Renal pelvis (tissue), 12 donors: ENCODE data around the gene SLC2A13. TPM values are rescaled to one million over a fixed set of nuclear protein-coding genes. Genes with fewer than 3 reads are reported as not detected.

Source experiments
- DNase-seq: peaks from one replicate; pipeline ENCODE4 v3.0.0-alpha.2; 2013
- long read RNA-seq, 16 experiments: transcript quantifications; one replicate each; lab custom pipeline, GENCODE V29; 2026
- polyA plus RNA-seq, 3 donors: library from polyadenylated mRNA; unstranded; fragments of 120-200 nt; gene quantifications; one replicate each; pipeline ENCODE4 v1.2.1, GENCODE V29; 2013; ENCODE audit not compliant: insufficient read length in 3 of 3

Gene SLC2A13
- polyA plus RNA-seq, result 10 to 100 TPM; 10.7 to 11.7 (median 11.6) TPM
- long read RNA-seq, donor 1, result 0 reads
- long read RNA-seq, donor 2, full-length matches to known transcripts, result 2 of 2 reads
- long read RNA-seq, donor 2, partial matches to known transcripts, result 0 of 2 reads
- long read RNA-seq, donor 2, other reads (novel, unspliced or antisense), result 0 of 2 reads
- long read RNA-seq, donor 3, full-length matches to known transcripts, result 2 of 2 reads
- long read RNA-seq, donor 3, partial matches to known transcripts, result 0 of 2 reads
- long read RNA-seq, donor 3, other reads (novel, unspliced or antisense), result 0 of 2 reads
- long read RNA-seq, donor 4, result 0 reads
- long read RNA-seq, donor 5, full-length matches to known transcripts, result 1 of 1 reads
- long read RNA-seq, donor 5, partial matches to known transcripts, result 0 of 1 reads
- long read RNA-seq, donor 5, other reads (novel, unspliced or antisense), result 0 of 1 reads
- long read RNA-seq, donor 6, full-length matches to known transcripts, result 3 of 3 reads
- long read RNA-seq, donor 6, partial matches to known transcripts, result 0 of 3 reads
- long read RNA-seq, donor 6, other reads (novel, unspliced or antisense), result 0 of 3 reads
- long read RNA-seq, donor 7, partial matches to known transcripts, result 0 of 4 reads
- long read RNA-seq, donor 7, other reads (novel, unspliced or antisense), result 0 of 4 reads
- long read RNA-seq, donor 8, result 0 reads
- long read RNA-seq, donor 9, full-length matches to known transcripts, result 1 of 1 reads
- long read RNA-seq, donor 9, partial matches to known transcripts, result 0 of 1 reads
- long read RNA-seq, donor 9, other reads (novel, unspliced or antisense), result 0 of 1 reads
- long read RNA-seq, donor 10, full-length matches to known transcripts, result 2 of 2 reads
- long read RNA-seq, donor 10, partial matches to known transcripts, result 0 of 2 reads
- long read RNA-seq, donor 10, other reads (novel, unspliced or antisense), result 0 of 2 reads
- long read RNA-seq, donor 11, full-length matches to known transcripts, result 3 of 3 reads
- long read RNA-seq, donor 11, partial matches to known transcripts, result 0 of 3 reads
- long read RNA-seq, donor 11, other reads (novel, unspliced or antisense), result 0 of 3 reads
- long read RNA-seq, donor 12, full-length matches to known transcripts, result 4 of 4 reads
- long read RNA-seq, donor 12, partial matches to known transcripts, result 0 of 4 reads
- long read RNA-seq, donor 12, other reads (novel, unspliced or antisense), result 0 of 4 reads
- long read RNA-seq, donor 13, partial matches to known transcripts, result 0 of 1 reads
- long read RNA-seq, donor 13, other reads (novel, unspliced or antisense), result 0 of 1 reads
- long read RNA-seq, donor 14, result 0 reads
- long read RNA-seq, donor 15, full-length matches to known transcripts, result 3 of 3 reads
- long read RNA-seq, donor 15, partial matches to known transcripts, result 0 of 3 reads
- long read RNA-seq, donor 15, other reads (novel, unspliced or antisense), result 0 of 3 reads
- long read RNA-seq, donor 16, full-length matches to known transcripts, result 2 of 2 reads
- long read RNA-seq, donor 16, partial matches to known transcripts, result 0 of 2 reads
- long read RNA-seq, donor 16, other reads (novel, unspliced or antisense), result 0 of 2 reads

- peak; percentile 67 for DNase-seq
Measured at GRCh38 chr12:40105515-40106201, at the start of gene SLC2A13. TSS of gene SLC2A13 (minus strand) at chr12:40106081. CDS start at chr12:40105808, 273 bp downstream.

- DNase-seq, result no peak
Measured at GRCh38 chr12:40154381-40154780, 48.5 kb upstream of the SLC2A13 start.

- no peak for DNase-seq
Measured at GRCh38 chr12:40153432-40153831, 47.6 kb upstream of the SLC2A13 start.

GRCh38 chr12:40152783-40153383 lies 47.0 kb upstream of the SLC2A13 start:
- DNase-seq, result peak; percentile 46

- DNase-seq, result no peak
Measured at GRCh38 chr12:40149673-40150260, 43.9 kb upstream of the SLC2A13 start.

DNA sequence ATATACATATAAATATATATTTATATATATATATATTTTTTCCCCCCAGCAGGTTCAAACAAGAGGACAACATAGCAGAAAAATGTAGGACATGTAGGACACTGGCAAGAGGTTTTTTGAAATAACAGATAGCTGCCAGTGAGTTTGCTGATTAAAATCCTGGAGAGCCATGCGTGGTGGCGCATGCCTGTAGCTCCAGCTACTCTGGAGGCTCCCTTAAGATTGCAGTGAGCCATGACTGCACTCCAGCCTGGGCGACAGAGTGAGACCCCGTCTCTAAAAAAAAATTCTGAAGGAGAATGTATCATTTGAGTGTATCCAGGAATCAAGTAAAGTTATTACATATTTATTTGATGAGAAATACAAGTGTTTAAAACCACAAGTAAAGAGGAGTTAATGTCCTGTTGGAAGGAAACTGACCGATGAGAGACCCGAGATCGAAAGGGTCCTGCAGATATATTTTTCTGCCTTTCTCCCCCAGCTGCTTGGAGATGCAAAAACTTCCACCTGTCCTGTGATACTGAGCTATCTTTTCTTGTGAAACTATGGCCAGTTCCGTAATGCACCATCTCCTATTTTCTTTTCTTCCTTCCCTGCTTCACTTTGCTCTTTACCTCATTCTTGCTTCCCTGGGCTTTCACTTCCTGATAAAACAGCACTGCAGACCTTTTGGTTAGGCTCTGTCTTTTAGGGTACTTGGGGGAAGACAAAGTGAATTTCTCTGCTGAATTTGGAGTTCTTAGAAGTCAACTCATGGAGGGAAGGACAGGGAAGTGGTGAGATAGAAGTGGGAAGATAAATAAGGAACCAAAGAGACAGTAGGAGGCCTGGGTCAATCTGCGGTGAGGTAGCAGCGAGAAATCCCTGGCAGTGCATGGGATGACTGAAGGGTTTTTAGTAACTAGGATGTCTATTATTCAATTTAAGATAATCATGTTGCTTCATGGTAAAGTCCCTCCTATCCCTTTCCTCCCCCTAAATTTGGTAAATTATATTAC lies 41.2 kb upstream of the SLC2A13 start:
- peak; percentile 16 for DNase-seq

- peak; percentile 15 for DNase-seq
Measured at GRCh38 chr12:40145896-40146295, 40.0 kb upstream of the SLC2A13 start.

GRCh38 chr12:40144023-40144422 lies 38.1 kb upstream of the SLC2A13 start:
- no peak for DNase-seq

DNA sequence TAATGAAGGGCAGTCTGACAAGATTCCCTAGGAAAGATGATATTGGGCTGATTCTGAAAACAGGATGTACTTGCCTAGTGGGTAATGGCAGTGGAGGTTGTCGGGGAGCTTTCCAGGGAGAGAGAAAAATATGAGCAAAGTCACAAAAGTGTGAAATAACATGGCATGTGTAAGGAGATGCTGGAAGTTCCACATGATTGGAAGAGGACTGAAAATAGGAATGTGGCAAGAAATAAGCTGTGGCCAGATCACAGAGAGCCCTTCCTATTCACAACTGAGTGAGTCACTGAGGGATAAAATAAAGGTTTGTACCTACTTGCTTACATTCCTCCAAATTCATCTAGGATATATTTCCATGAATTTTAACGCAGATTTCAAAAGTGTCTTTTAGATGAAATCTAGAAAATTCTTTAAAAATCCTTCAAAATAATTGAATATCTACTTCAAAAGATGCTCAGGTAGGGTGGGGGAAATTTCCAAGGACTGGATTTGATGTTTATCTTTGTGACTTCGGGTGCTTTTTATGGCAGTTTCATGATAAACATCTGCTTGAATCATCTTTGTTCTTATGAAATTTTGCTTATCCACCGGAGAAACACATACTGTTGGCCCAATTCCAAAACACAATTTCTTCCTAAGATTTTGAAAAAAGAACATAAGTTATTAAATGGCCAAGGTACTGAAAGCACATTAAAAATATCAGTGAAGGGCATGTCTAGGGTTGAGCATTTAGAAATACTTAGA lies 36.3 kb upstream of the SLC2A13 start:
- no peak for DNase-seq

- DNase-seq, result no peak
Measured at GRCh38 chr12:40138526-40138925, 32.6 kb upstream of the SLC2A13 start.

- no peak for DNase-seq
Measured at GRCh38 chr12:40137252-40137651, 31.4 kb upstream of the SLC2A13 start.

GRCh38 chr12:40127408-40127807 lies 21.5 kb upstream of the SLC2A13 start:
- no peak for DNase-seq

GRCh38 chr12:40123496-40123895 lies 17.6 kb upstream of the SLC2A13 start:
- no peak for DNase-seq

GRCh38 chr12:40122842-40123241 lies 17.0 kb upstream of the SLC2A13 start:
- no peak for DNase-seq

- DNase-seq, result no peak
Measured at GRCh38 chr12:40117818-40118217, 11.9 kb upstream of the SLC2A13 start.

DNA sequence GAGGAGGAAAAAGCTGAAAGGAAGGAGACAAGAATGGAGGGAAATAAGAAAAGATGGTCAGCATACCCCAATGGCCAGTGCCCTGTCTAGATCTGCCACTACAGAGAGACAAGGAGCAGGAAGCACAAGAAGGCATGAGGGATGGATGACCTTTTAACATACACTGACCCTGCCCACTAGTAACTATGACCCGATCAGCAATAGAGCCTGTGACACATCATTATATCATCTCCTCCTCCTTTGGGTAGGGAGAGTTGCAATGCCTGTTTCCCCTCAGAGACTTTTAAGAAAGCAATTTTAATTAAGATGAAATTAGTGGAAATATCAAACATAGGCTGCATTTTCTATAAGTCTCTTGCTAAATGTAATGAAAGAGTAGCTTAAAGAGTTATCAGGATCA lies 4.7 kb upstream of the SLC2A13 start:
- DNase-seq, result no peak

- DNase-seq, result no peak
Measured at GRCh38 chr12:40107803-40108620, 2.1 kb upstream of the SLC2A13 start.
